Breast epithelium (tissue), 3 donors: ENCODE results near the gene PLD6.

Experiments
- POLR2A ChIP-seq: fragments of 450-650 bp; IDR thresholded peaks from one replicate; pipeline ENCODE4 v1.6.1; 2016; ENCODE audit warnings: antibody characterized with exemption, mild to moderate bottlenecking, moderate library complexity
- TF ChIP-seq, protein P1 (sequence below), 3 donors: fragments of 450-650 bp; IDR thresholded peaks; one replicate each; pipeline ENCODE4 v1.5.1; 2016 to 2017; ENCODE audit warnings: antibody characterized with exemption in 3 of 3, mild to moderate bottlenecking in 3 of 3, moderate library complexity in 3 of 3

DNA sequence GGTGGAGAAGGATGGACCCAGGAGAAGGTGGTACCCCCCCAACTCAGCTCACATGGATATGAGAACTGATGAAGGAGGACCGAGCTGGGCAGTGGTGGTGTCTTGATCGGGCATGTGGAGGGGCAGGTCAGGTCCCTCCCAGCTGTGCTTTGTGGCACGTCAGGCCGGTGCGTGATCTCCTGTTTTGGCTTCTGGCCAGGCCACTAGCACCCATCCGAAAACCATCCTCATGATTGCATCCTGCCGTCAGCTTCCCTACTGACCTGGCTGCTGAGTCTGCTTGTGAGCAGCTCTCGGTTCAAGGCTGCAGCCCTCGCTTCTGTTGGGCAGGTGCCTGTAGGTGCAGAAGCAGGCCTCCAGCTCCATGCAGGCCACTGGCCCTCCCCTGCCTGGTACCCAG, 53.1 kb downstream of the PLD6 start:
- TF ChIP-seq, protein P1, sequence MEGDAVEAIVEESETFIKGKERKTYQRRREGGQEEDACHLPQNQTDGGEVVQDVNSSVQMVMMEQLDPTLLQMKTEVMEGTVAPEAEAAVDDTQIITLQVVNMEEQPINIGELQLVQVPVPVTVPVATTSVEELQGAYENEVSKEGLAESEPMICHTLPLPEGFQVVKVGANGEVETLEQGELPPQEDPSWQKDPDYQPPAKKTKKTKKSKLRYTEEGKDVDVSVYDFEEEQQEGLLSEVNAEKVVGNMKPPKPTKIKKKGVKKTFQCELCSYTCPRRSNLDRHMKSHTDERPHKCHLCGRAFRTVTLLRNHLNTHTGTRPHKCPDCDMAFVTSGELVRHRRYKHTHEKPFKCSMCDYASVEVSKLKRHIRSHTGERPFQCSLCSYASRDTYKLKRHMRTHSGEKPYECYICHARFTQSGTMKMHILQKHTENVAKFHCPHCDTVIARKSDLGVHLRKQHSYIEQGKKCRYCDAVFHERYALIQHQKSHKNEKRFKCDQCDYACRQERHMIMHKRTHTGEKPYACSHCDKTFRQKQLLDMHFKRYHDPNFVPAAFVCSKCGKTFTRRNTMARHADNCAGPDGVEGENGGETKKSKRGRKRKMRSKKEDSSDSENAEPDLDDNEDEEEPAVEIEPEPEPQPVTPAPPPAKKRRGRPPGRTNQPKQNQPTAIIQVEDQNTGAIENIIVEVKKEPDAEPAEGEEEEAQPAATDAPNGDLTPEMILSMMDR (IDR thresholded peaks at IDR 0.05) = no peak
- TF ChIP-seq POLR2A = no peak
